Memory B cell (primary cell): ENCODE measurements around the gene MRPL45.
A peak's percentile ranks its signal among the peaks of the same experiment; 100 is the strongest.

Source experiments
- ATAC-seq: fragments of 150-1000 bp; cut with Tn5 transposase; 2 replicates; pipeline ENCODE4 v1.10.0; 2021; ENCODE audit warnings: low read depth, mild to moderate bottlenecking, moderate library complexity
- DNase-seq, 2 donors: peaks; one replicate each; pipeline ENCODE4 v3.0.0; 2022; ENCODE audit warnings: low spot score in 2 of 2
- H3K27ac Mint-ChIP-seq: one replicate; pipeline ENCODE4 v1.8.0; 2022; ENCODE audit warnings: mild to moderate bottlenecking, moderate library complexity, mixed read lengths
- H3K27me3 Mint-ChIP-seq: one replicate; pipeline ENCODE4 v1.8.0; 2022; ENCODE audit warnings: mixed read lengths
- H3K36me3 Mint-ChIP-seq: one replicate; pipeline ENCODE4 v1.8.0; 2022; ENCODE audit warnings: mild to moderate bottlenecking, mixed read lengths
- H3K4me1 Mint-ChIP-seq: one replicate; pipeline ENCODE4 v1.8.0; 2022; ENCODE audit warnings: mixed read lengths
- H3K4me3 Mint-ChIP-seq: one replicate; pipeline ENCODE4 v1.8.0; 2022; ENCODE audit warnings: mild to moderate bottlenecking, moderate library complexity, mixed read lengths
- H3K9me3 Mint-ChIP-seq: one replicate; pipeline ENCODE4 v1.8.0; 2022; ENCODE audit warnings: mixed read lengths

Gene MRPL45

DNA sequence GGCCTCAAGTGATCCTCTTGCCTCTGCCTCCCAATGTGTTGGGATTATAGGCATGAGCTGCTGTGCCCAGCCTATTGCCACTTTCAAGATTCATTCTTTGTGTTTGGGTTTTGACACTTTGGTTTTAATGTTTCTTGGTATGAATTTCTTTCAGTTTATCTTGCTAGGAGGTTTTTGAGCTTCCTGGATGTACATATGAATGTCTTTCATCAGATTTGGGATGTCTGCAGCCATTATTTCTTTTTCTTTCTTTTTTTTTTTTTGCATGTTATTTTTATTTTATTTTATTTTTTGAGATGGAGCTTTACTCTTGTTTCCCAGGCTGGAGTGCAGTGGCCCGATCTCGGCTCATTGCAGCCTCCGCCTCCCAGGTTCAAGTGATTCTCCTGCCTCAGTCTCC lies 18.5 kb downstream of the MRPL45 start:
- H3K4me1 Mint-ChIP-seq, result no peaks in the 10 kb centered on the region
- H3K27ac Mint-ChIP-seq, result no peak overlapping the region
- no peak overlapping the region for H3K4me3 Mint-ChIP-seq
- H3K36me3 Mint-ChIP-seq, result peaks cover 18% of the 10 kb centered on the region
- ATAC-seq, result no peak
- no peaks in the 10 kb centered on the region for H3K27me3 Mint-ChIP-seq
- H3K9me3 Mint-ChIP-seq, result no peaks in the 10 kb centered on the region
- DNase-seq, result no peak

DNA sequence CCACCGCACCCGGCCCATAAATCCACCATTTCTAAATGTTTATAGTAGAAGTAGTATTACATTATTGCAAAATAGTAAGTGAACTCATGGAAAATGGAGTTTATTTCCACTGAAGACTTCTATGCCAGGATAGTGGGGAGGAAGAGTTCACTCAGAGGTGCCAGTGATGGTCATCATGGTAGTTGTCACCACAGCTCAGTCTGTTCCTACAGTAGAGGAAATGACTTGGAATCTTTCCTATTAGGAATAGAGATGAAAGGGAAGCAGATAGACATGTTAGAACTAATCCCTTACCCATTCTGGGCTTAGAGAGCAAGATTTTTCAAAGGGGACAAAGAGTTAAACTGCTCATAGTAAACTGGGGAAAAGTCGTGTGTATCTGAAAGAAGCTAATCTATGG lies 20.1 kb downstream of the MRPL45 start:
- no peak overlapping the region for H3K27ac Mint-ChIP-seq
- H3K9me3 Mint-ChIP-seq, result no peaks in the 10 kb centered on the region
- no peak for DNase-seq
- no peak for ATAC-seq
- no peaks in the 10 kb centered on the region for H3K4me1 Mint-ChIP-seq
- H3K27me3 Mint-ChIP-seq, result no peaks in the 10 kb centered on the region
- H3K4me3 Mint-ChIP-seq, result no peak overlapping the region
- peaks cover 20% of the 10 kb centered on the region for H3K36me3 Mint-ChIP-seq

DNA sequence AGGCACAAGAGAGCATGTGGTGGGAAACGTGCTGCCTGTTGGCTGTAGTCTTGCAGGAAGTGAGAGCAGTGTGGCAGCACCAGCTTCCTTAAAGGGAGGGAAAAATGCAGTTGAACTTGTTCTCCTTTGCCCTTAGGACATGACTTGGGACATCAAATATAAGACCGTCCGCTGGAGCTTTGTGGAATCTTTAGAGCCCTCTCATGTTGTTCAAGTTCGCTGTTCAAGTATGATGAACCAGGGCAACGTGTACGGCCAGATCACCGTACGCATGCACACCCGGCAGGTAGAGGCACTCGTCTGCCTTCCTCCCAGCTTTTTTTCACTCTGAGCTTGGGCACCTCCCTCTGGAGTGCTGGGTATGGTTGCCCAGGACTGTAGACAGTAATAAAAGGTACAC lies 23.5 kb downstream of the MRPL45 start:
- H3K27ac Mint-ChIP-seq, result no peak overlapping the region
- H3K9me3 Mint-ChIP-seq, result no peaks in the 10 kb centered on the region
- ATAC-seq, result no peak
- no peaks in the 10 kb centered on the region for H3K27me3 Mint-ChIP-seq
- H3K4me1 Mint-ChIP-seq, result peaks cover 2% of the 10 kb centered on the region
- no peak for DNase-seq
- no peak overlapping the region for H3K4me3 Mint-ChIP-seq
- peaks cover 24% of the 10 kb centered on the region for H3K36me3 Mint-ChIP-seq

DNA sequence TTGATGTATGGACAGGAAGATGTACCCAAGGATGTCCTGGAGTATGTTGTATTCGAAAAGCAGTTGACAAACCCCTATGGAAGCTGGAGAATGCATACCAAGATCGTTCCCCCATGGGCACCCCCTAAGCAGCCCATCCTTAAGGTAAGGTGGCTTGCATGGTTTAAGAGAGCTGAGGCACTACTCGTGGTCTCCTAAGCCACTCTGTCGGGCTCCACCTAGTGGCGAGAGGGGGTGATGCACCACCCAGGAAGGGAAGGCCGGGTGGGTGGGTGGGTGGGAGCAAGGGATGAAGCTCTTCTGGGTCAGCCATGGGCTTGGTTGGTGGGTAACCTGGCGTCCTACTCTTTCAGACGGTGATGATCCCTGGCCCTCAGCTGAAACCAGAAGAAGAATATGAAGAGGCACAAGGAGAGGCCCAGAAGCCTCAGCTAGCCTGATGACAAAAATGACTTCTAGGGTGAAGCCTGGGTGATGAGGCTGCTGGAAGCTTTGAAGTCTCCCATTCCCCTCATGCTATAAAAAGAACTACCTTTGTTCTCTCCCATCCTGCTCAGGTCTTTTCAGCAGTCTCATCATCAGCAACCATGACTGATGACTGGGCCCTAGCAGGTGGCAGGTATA lies 25.3 kb downstream of the MRPL45 start:
- Mint-ChIP-seq H3K4me3 (no peak overlapping the region), H3K36me3 (peaks cover 19% of the 10 kb centered on the region), H3K9me3 (no peaks in the 10 kb centered on the region), H3K4me1 (peaks cover 7% of the 10 kb centered on the region), H3K27ac (no peak overlapping the region), H3K27me3 (no peaks in the 10 kb centered on the region)
- peak; percentile 70 to 76 for DNase-seq
- peak; percentile 83 for ATAC-seq

DNA sequence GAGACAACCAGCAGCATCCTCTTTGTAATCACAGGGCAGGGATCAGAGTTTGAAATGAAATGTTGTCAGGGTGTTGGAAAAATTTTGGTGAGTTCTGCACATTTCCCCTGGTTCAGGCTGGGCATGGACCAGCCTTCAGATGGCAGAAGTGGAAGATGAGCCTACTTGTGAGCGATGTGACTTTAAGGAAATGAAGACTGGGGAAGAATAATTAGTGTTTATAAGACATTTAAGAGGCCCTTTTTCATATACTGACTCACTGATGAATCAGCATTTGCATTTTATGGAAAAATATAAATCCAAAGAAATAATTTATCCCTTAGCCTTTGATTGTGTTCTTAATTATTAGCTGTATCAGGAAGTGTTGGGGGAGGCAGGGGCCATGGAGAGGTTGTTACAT lies 25.9 kb downstream of the MRPL45 start:
- Mint-ChIP-seq H3K4me1 (peaks cover 7% of the 10 kb centered on the region), H3K9me3 (no peaks in the 10 kb centered on the region), H3K36me3 (peaks cover 19% of the 10 kb centered on the region), H3K27me3 (no peaks in the 10 kb centered on the region), H3K27ac (no peak overlapping the region), H3K4me3 (no peak overlapping the region)
- ATAC-seq, result no peak
- no peak for DNase-seq

DNA sequence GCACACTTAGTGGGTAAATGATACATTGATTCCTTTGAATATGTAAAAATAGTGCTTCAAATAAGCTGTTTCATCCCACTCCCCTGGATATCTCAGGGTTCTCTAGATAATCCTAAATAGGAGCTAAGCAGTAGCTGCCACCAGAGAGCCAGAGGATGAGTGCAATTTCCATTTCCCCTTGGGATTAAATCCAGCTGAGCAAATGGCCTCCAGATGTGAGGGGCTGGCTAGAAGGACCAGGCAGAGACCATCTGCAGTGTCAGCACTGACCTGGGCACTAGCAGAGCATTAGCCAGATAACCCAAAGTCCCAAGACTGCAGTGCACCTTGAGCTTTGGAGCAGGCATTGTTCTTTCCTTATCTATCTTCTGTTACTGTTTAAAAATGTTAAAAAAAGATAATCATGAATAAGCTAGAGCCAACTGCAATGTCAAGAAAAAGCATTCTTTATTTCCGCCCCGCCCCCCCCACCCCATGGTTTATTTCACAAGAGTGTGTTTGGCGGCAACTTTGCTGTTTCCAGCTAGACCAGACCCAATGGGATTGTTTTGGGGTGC lies 27.3 kb downstream of the MRPL45 start:
- Mint-ChIP-seq H3K27ac (no peak overlapping the region), H3K9me3 (no peaks in the 10 kb centered on the region), H3K4me1 (peaks cover 7% of the 10 kb centered on the region), H3K27me3 (peaks cover 3% of the 10 kb centered on the region), H3K36me3 (peaks cover 17% of the 10 kb centered on the region), H3K4me3 (no peak overlapping the region)
- ATAC-seq (no peak), DNase-seq (no peak)

DNA sequence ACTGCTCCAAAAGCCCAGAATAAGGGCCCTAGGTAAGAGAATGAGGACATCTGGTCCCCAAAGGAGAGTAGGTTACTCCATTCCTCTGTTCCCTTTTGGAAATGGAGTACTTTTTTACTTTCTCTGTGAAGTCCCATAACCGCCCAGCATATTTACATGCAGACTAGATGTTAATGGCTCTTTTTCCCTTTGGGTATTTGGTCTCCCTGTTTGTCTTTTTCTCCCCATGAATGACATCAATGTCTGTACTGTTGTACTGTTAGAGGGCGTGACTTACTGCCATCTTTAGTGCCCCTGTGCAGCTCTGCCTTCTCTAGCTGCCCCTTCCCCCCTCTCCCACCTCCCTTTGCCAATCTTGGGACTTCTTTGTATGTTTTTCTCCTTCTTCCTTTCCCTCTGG lies 27.8 kb downstream of the MRPL45 start:
- Mint-ChIP-seq H3K4me3 (no peak overlapping the region), H3K9me3 (no peaks in the 10 kb centered on the region), H3K27me3 (peaks cover 6% of the 10 kb centered on the region), H3K36me3 (peaks cover 14% of the 10 kb centered on the region), H3K27ac (no peak overlapping the region), H3K4me1 (peaks cover 7% of the 10 kb centered on the region)
- no peak for DNase-seq
- no peak for ATAC-seq

DNA sequence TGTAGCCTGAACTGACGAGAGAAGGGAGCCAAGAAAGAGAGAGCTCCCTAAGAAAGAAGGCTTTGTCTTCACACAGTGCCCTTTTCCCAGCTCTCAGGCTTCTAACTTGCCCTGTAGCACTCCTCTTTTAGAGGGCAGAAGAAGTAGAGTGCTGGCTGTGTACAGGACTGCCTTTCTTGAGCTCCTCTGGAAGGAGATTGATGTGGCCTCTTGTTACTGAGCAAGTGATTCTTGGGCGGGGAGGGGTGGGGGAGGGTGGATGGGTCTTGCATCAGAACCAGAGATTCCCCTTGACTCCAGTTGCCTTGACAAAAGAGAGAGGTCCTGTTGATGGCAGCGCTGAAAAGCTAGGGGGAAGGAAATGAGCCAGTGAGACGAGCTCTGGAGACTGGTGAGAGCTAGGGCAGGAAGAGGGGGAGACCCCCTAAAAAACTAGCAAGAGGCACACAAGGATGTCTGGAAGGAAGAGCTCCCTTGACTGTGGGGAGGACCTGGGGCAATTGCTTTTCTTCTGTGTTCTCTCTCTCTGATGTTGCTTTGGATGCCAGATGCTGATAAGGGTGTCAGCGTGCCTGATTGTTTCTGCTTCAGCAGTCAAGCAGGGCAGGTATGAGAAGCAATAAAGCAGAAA lies 28.4 kb downstream of the MRPL45 start:
- H3K36me3 Mint-ChIP-seq, result peaks cover 11% of the 10 kb centered on the region
- ATAC-seq, result peak; percentile 72
- no peak overlapping the region for H3K4me3 Mint-ChIP-seq
- H3K27ac Mint-ChIP-seq, result no peak overlapping the region
- H3K9me3 Mint-ChIP-seq, result no peaks in the 10 kb centered on the region
- peaks cover 8% of the 10 kb centered on the region for H3K27me3 Mint-ChIP-seq
- H3K4me1 Mint-ChIP-seq, result peaks cover 7% of the 10 kb centered on the region
- no peak for DNase-seq

DNA sequence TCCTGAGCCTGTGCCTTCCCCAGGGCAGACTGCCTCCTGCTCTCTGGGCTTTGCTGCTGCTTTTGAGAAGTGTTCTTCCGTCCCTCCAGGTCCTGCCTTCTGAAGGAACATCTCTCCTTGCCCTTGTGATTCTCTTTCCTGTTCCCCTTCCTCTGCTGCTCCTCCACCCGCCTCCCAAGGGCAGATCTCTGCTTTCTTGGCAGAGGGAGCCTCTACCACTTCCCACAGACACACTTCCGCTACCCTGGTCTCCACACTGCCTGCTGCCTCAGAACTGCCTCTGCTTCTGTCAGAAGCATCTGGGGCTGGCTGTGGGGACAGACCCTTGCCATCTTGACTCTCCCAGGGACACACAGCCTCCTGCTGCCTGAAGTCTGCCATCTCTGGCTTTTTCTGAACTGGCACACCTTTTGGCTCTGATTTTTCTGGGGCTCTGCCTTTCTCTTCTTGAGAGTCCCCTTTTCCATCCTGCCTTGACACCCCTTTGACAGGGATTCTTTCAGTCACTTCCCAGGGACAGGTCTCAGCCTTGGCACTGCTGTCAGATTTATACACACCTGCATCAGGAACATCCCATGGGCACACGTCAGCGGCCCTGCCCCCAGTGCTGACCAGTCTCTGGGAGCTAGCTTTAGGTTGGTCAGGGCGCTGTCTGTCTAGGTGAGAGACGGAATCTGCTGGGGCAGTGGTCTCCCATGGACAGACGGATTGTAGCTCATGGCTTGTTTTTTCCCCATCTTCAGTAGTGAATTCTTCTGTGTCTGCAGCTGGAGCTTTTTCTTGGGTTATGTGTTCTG lies 30.2 kb downstream of the MRPL45 start:
- Mint-ChIP-seq H3K4me1 (peaks cover 7% of the 10 kb centered on the region), H3K9me3 (no peaks in the 10 kb centered on the region), H3K4me3 (no peak overlapping the region), H3K27me3 (peaks cover 13% of the 10 kb centered on the region), H3K27ac (no peak overlapping the region), H3K36me3 (peaks cover 3% of the 10 kb centered on the region)
- no peak for ATAC-seq
- no peak for DNase-seq

DNA sequence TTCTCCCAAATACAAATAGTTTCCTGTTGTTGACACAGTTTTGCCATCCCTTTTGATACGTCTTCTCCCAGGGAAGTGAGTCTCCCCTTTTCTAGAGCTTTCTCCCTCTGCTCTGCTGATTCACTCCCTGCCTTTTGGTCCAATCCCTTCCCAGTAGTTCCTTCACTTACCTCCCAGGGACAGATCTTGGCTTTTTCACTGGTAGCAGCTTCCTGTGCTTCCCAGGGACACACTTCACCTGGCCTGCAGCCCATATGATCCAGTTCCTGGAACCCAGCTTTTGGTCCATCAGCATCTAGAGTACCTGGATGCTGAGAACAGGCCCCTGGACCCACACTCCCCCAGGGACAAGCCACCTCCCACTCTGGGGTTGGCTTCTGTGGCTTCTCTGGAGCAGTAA lies 31.0 kb downstream of the MRPL45 start:
- ATAC-seq, result no peak
- H3K27ac Mint-ChIP-seq, result no peak overlapping the region

DNA sequence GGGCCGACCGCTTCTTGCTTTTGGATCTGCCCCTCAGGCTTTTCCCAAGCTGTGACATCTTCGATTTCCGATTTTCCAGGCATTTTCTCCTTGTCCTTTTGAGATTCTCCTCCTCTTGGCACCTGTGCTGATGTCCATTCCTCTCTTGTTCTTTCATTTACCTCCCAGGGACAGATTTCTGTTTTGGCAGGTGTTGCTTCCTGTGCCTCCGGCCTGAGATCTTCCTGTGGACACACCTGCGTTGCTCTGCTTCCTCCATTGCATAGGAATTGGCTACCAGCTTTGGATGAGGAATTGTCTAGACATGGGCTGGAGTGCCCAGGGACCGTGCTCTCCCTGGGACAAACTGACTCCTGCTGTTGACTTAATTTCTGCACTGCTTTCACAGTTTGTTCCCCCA lies 31.7 kb downstream of the MRPL45 start:
- no peak for ATAC-seq
- Mint-ChIP-seq H3K4me1 (peaks cover 7% of the 10 kb centered on the region), H3K27ac (no peak overlapping the region), H3K36me3 (no peaks in the 10 kb centered on the region), H3K27me3 (peaks cover 15% of the 10 kb centered on the region), H3K9me3 (no peaks in the 10 kb centered on the region), H3K4me3 (no peak overlapping the region)
- DNase-seq, result no peak

More for the DNA sequence above, 31.0 kb downstream of the MRPL45 start:
- Mint-ChIP-seq H3K9me3 (no peaks in the 10 kb centered on the region), H3K4me3 (no peak overlapping the region), H3K36me3 (no peaks in the 10 kb centered on the region), H3K27me3 (peaks cover 13% of the 10 kb centered on the region), H3K4me1 (peaks cover 7% of the 10 kb centered on the region)
- no peak for DNase-seq

DNA sequence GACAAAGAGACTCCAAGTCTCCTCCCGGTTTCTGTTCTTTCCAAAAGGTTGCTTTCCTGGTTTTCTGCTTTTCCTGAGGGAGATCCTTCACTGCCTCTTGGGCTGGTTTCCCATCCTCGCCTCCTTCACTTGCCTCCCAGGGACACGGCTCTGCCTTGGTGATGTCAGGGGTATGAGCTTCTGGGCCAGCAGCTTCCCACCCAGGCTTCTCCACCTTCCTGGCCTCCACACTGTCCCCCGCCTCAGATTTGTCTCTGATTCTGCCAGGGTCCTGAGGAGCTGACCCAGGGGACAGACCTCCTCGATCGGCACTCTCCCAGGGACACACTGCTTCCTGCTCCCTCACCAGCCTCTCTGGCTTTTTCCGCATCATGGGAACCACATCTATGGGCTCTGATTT lies 32.3 kb downstream of the MRPL45 start:
- Mint-ChIP-seq H3K9me3 (no peaks in the 10 kb centered on the region), H3K27me3 (peaks cover 20% of the 10 kb centered on the region), H3K36me3 (no peaks in the 10 kb centered on the region), H3K4me1 (peaks cover 7% of the 10 kb centered on the region), H3K27ac (no peak overlapping the region), H3K4me3 (no peak overlapping the region)
- no peak for ATAC-seq
- DNase-seq, result no peak

DNA sequence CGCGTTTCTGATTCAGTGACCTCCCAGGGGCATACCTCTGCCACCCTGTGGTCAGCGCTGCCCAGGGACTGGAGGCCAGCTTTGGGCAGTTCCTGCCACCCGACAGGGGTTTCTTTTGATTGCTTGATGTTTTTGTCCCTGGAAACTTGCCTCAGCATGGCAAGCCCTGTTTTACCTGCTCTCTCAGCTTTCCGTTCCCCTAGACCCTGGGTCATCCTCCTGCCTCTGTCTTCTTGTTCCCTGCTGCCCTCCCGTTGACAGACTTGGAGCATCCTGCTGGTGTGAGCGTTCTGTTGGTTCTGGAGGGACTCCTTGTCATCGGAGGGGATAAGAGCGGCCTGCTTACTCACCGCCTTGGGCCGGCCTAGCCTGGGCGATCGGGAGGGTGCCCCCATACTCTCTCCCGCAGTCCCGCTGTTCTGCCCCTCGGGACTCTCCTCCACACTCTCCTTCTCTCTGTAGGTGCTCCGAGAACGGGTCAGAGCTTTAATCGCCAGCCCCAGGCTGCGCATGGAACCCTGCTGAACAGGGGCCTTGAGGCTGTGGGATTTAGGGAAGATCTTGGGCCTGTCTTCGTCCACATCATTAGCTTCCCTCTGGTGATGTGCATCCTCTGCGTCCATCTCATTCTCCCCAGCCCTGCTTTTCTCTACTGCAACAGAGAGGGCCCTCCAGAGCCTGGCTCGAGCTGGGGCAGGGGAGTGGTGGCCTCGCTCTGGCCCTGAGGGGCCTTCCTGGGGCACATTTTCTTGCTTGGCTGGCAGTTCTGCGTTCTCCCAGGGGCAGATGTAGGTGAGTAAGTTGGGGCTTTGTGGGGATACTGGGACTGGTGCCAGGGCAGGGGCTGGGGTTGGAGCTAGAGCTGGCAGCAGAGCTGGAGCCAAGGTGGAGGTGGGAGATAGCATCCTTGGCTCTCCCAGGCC lies 33.1 kb downstream of the MRPL45 start:
- Mint-ChIP-seq H3K27ac (no peak overlapping the region), H3K9me3 (no peaks in the 10 kb centered on the region), H3K4me3 (no peak overlapping the region), H3K36me3 (no peaks in the 10 kb centered on the region), H3K27me3 (peaks cover 23% of the 10 kb centered on the region), H3K4me1 (peaks cover 7% of the 10 kb centered on the region)
- DNase-seq (peak in 1 of 2 donors; percentile 6), ATAC-seq (no peak)
